ENCODE data around the gene OTOG. TPM values are rescaled to one million over a fixed set of nuclear protein-coding genes. Genes with fewer than 3 reads are reported as not detected.

OTOG gene
- total and polyA plus RNA-seq, 2 experiments from 2014 or later = not detected

GRCh38 chr11:17526931-17527627 lies 20.0 kb upstream of the OTOG start:
- Histone ChIP-seq H3K4me2 (ENCODE audit: unreplicated experiment) (no peak overlapping the region), H3K9ac (no peak overlapping the region)
- in situ Hi-C loops (cut with MboI) = loop anchor here (10.0 kb wide), 1 partner anchor 292 kb away; no protein-coding TSS in a partner anchor

DNA sequence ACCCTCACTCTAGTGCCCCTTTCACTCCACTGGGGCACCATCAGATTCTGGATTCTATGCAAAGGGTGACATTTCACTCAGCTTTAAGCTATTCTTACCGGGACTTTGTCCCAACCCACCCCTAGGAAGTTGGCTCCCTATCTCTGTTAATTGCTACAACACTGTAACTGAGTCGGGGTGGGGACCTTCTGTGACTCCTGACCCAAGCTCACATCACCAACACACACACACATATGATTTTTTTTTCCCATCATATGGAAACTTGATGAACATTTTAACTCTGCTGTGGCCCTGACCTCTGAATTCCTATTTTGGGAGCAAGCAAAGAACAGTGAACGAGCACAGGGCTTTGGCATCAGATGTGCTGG lies 19.4 kb upstream of the OTOG start:
- Histone ChIP-seq H3K4me1 (ENCODE audit: insufficient read depth) (no peaks in the 10 kb centered on the region), H3K4me2 (ENCODE audit: unreplicated experiment) (no peak overlapping the region), H3K27ac (no peak overlapping the region), H3K9me3 (ENCODE audit: low read depth) (no peaks in the 10 kb centered on the region), H2AFZ (no peak overlapping the region), H3K27me3 (replicated peaks; ENCODE audit: insufficient read depth) (peaks cover 24% of the 10 kb centered on the region), H4K20me1 (ENCODE audit: insufficient read depth) (no peaks in the 10 kb centered on the region), H3K4me3 (no peak overlapping the region), H3K9ac (no peak overlapping the region), H3F3A (ENCODE audit: insufficient read depth) (no peaks in the 10 kb centered on the region), H3K9me2 (ENCODE audit: insufficient read depth) (no peaks in the 10 kb centered on the region), H3K36me3 (ENCODE audit: low read depth) (no peaks in the 10 kb centered on the region), H3K79me2 (ENCODE audit: insufficient read depth) (no peaks in the 10 kb centered on the region)
- in situ Hi-C loops (cut with MboI) = loop anchor here (10.0 kb wide), 1 partner anchor 293 kb away; no protein-coding TSS in a partner anchor
- no peak for DNase-seq
- no peak for TF ChIP-seq EZH2phosphoT487 (IDR thresholded peaks at IDR 0.05; ENCODE audit: insufficient read depth, low read depth)
- no peak for TF ChIP-seq EZH2 (IDR thresholded peaks at IDR 0.05; ENCODE audit: insufficient read depth, poor library complexity, severe bottlenecking)
- 19 to 30% methylated on average over 3 of the region's 3 CpGs for WGBS, 2 experiments (ENCODE audit: low coverage in 1 of 2, low lambda C conversion rate in 2 of 2, missing lambda C conversion rate in 2 of 2)

More at GRCh38 chr11:17526931-17527627, 20.0 kb upstream of the OTOG start:
- Histone ChIP-seq H3K4me1 (ENCODE audit: insufficient read depth) (no peaks in the 10 kb centered on the region), H4K20me1 (ENCODE audit: insufficient read depth) (no peaks in the 10 kb centered on the region), H3K4me3 (no peak overlapping the region), H3F3A (ENCODE audit: insufficient read depth) (no peaks in the 10 kb centered on the region), H3K9me3 (ENCODE audit: low read depth) (no peaks in the 10 kb centered on the region), H2AFZ (no peak overlapping the region), H3K27ac (no peak overlapping the region), H3K79me2 (ENCODE audit: insufficient read depth) (no peaks in the 10 kb centered on the region), H3K9me2 (ENCODE audit: insufficient read depth) (no peaks in the 10 kb centered on the region), H3K36me3 (ENCODE audit: low read depth) (no peaks in the 10 kb centered on the region), H3K27me3 (replicated peaks; ENCODE audit: insufficient read depth) (peaks cover 20% of the 10 kb centered on the region)
- TF ChIP-seq EZH2phosphoT487 (IDR thresholded peaks at IDR 0.05; ENCODE audit: insufficient read depth, low read depth) (no peak), EZH2 (IDR thresholded peaks at IDR 0.05; ENCODE audit: insufficient read depth, poor library complexity, severe bottlenecking) (no peak)
- no peak for DNase-seq
- WGBS, 2 experiments (ENCODE audit: low coverage in 1 of 2, low lambda C conversion rate in 2 of 2, missing lambda C conversion rate in 2 of 2) = 52 to 61% methylated on average over 11 to 20 of the region's 20 CpGs

- Histone ChIP-seq H3K9me3 (ENCODE audit: low read depth) (no peaks in the 10 kb centered on the region), H3K79me2 (ENCODE audit: insufficient read depth) (no peaks in the 10 kb centered on the region), H3K4me3 (no peak overlapping the region), H3K4me2 (ENCODE audit: unreplicated experiment) (no peak overlapping the region), H2AFZ (no peak overlapping the region), H3K27me3 (replicated peaks; ENCODE audit: insufficient read depth) (peaks cover 29% of the 10 kb centered on the region), H3K4me1 (ENCODE audit: insufficient read depth) (no peaks in the 10 kb centered on the region), H3F3A (ENCODE audit: insufficient read depth) (no peaks in the 10 kb centered on the region), H3K27ac (no peak overlapping the region), H3K36me3 (ENCODE audit: low read depth) (no peaks in the 10 kb centered on the region), H3K9me2 (ENCODE audit: insufficient read depth) (no peaks in the 10 kb centered on the region), H3K9ac (no peak overlapping the region), H4K20me1 (ENCODE audit: insufficient read depth) (no peaks in the 10 kb centered on the region)
- DNase-seq = peak; percentile 71
- no peak for TF ChIP-seq EZH2phosphoT487 (IDR thresholded peaks at IDR 0.05; ENCODE audit: insufficient read depth, low read depth)
- TF ChIP-seq EZH2 (IDR thresholded peaks at IDR 0.05; ENCODE audit: insufficient read depth, poor library complexity, severe bottlenecking) = no peak
- 7 to 11% methylated on average over 9 of the region's 9 CpGs for WGBS, 2 experiments (ENCODE audit: low coverage in 1 of 2, low lambda C conversion rate in 2 of 2, missing lambda C conversion rate in 2 of 2)
- in situ Hi-C loops (cut with MboI) = loop anchor here (10.0 kb wide), 1 partner anchor 293 kb away; no protein-coding TSS in a partner anchor
Observed at GRCh38 chr11:17528181-17528691, 18.8 kb upstream of the OTOG start.

GRCh38 chr11:17528906-17529843 lies 17.9 kb upstream of the OTOG start:
- Histone ChIP-seq H3K79me2 (ENCODE audit: insufficient read depth) (no peaks in the 10 kb centered on the region), H4K20me1 (ENCODE audit: insufficient read depth) (no peaks in the 10 kb centered on the region), H3K9ac (no peak overlapping the region), H3K27ac (no peak overlapping the region), H3K4me1 (ENCODE audit: insufficient read depth) (no peaks in the 10 kb centered on the region), H3F3A (ENCODE audit: insufficient read depth) (no peaks in the 10 kb centered on the region), H3K27me3 (replicated peaks; ENCODE audit: insufficient read depth) (peaks cover 25% of the 10 kb centered on the region), H2AFZ (no peak overlapping the region), H3K9me2 (ENCODE audit: insufficient read depth) (no peaks in the 10 kb centered on the region), H3K4me2 (ENCODE audit: unreplicated experiment) (no peak overlapping the region), H3K36me3 (ENCODE audit: low read depth) (no peaks in the 10 kb centered on the region), H3K4me3 (no peak overlapping the region), H3K9me3 (ENCODE audit: low read depth) (no peaks in the 10 kb centered on the region)
- in situ Hi-C loops (cut with MboI) = loop anchor here (10.0 kb wide), 1 partner anchor 294 kb away; no protein-coding TSS in a partner anchor
- no peak for DNase-seq
- TF ChIP-seq EZH2phosphoT487 (IDR thresholded peaks at IDR 0.05; ENCODE audit: insufficient read depth, low read depth) (no peak), EZH2 (IDR thresholded peaks at IDR 0.05; ENCODE audit: insufficient read depth, poor library complexity, severe bottlenecking) (no peak)
- 43 to 46% methylated on average over 14 of the region's 14 CpGs for WGBS, 2 experiments (ENCODE audit: low coverage in 1 of 2, low lambda C conversion rate in 2 of 2, missing lambda C conversion rate in 2 of 2)

All from GM23248 (cell line).